ENCODE measurements around the gene NRL.
"Not testable (repeated sequence)": the region's sequence is repeated elsewhere in the genome, so short reads cannot be mapped to it uniquely, and the experiment has no call there.

Gene NRL

DNA sequence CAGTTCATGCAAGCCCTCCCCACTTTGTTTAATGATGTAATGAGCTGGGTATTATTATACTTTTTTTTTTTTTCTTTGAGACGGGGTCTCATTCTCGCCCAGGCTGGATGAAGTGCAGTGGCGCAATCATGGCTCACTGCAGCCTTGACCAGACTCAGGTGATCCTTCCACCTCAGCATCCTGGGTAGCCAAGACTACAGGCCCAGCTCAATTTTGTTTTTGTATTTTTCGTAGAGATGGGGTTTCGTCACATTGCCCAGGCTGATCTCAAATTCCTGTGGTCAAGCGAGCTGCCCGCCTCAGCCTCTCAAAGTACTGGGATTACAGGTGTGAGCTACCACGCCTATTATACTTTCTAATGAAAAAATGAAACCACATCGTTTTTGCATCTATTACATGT lies 4.7 kb downstream of the NRL start:
- no peak for DNase-seq (ENCODE audit: extremely low read depth, low read depth)
- TF ChIP-seq, protein P1, sequence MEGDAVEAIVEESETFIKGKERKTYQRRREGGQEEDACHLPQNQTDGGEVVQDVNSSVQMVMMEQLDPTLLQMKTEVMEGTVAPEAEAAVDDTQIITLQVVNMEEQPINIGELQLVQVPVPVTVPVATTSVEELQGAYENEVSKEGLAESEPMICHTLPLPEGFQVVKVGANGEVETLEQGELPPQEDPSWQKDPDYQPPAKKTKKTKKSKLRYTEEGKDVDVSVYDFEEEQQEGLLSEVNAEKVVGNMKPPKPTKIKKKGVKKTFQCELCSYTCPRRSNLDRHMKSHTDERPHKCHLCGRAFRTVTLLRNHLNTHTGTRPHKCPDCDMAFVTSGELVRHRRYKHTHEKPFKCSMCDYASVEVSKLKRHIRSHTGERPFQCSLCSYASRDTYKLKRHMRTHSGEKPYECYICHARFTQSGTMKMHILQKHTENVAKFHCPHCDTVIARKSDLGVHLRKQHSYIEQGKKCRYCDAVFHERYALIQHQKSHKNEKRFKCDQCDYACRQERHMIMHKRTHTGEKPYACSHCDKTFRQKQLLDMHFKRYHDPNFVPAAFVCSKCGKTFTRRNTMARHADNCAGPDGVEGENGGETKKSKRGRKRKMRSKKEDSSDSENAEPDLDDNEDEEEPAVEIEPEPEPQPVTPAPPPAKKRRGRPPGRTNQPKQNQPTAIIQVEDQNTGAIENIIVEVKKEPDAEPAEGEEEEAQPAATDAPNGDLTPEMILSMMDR (IDR thresholded peaks at IDR 0.05; ENCODE audit: low read depth, low read length, missing control alignments), result no peak
- no peak overlapping the region for H3K4me3 ChIP-seq (replicated peaks; ENCODE audit: low read depth, low read length)

DNA sequence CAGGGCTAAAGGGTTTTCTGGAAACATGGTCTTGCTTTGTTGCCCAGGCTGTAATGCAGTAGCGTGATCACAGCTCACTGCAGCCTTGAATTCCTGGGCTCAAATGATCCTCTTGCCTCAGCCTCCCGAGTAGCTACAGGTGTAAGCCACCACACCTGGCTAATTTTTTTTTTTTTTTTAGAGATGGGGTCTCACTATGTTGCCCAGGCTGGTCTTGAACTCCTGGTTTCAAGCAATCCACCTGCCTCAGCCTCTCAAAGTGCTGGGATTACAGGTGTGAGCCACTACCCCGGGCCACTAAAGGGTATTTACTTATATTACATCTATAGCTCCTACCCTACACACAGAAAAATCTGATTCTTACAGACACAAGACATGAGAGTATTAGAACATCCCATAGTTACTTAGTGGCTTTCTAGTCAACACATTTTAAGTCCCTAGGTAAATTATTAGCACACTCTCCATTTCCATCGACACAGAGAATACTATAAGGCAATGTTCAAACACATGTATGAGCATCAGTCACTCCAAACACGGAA lies 6.3 kb downstream of the NRL start:
- DNase-seq (ENCODE audit: extremely low read depth, low read depth), result no peak
- H3K4me3 ChIP-seq (replicated peaks; ENCODE audit: low read depth, low read length), result no peak overlapping the region
- TF ChIP-seq, protein P1 (IDR thresholded peaks at IDR 0.05; ENCODE audit: low read depth, low read length, missing control alignments), result no peak

DNA sequence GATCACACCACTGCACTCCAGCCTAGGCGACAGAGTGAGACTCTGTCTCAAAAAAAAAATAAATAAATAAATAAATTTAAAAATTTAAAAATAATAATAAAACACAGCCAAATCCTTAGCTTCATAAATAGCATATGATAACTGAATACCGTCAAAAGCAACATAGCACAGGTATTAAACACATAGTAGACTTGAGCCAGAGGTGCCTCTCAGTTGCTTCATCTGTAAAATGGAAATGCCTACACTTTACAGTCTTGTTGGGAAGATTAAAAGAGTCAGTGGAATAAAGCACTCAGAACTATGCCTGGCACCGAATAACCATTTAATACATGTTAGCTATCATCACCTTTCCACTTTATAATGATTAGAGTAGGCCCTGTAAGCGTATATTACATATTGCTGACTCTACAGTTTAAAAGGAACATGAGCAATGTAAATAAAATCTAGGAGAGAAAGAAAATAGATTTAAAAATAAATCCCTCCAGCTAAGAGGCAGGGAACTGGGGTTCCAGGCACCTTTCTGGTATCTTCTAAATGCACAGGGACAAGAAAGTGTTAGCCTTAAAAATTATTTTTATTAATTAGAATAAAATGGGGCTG lies 8.0 kb downstream of the NRL start:
- H3K4me3 ChIP-seq (replicated peaks; ENCODE audit: low read depth, low read length), result no peak overlapping the region
- TF ChIP-seq, protein P1 (IDR thresholded peaks at IDR 0.05; ENCODE audit: low read depth, low read length, missing control alignments), result no peak
- no peak for DNase-seq (ENCODE audit: extremely low read depth, low read depth)

DNA sequence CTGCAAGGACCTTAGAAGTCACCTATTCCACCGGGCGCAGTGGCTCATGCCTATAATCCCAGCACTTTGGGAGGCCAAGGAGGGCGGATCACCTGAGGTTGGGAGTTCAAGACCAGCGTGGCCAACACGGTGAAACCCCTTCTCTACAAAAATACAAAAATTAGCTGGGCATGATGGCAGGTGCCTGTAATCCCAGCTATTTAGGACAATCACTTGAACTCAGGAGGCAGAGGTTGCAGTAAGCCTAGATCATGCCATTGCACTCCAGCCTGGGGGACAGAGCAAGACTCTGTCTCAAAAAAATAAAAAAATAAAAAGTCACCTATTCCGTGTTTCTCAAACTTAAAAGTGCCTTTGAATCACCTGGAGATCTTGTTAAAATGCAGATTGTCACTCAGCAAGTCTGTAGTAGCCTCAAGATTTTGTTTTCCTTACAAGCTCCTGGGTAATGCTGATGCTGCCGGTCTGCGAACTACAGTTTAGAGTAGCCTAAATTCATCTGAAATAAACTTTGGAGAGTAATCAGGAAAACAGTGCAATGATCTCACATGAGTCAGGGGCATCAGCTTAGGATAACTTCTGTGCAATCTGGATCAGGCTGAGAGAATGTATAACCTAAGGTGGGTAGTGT lies 9.0 kb downstream of the NRL start:
- not testable (repeated sequence) for DNase-seq (ENCODE audit: extremely low read depth, low read depth); H3K4me3 ChIP-seq (replicated peaks; ENCODE audit: low read depth, low read length)

DNA sequence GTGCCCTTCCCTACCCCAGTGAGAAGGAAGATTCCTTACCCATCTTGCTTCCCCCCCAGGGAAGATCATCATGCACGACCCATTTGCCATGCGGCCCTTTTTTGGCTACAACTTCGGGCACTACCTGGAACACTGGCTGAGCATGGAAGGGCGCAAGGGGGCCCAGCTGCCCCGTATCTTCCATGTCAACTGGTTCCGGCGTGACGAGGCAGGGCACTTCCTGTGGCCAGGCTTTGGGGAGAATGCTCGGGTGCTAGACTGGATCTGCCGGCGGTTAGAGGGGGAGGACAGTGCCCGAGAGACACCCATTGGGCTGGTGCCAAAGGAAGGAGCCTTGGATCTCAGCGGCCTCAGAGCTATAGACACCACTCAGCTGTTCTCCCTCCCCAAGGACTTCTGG lies 11.3 kb downstream of the NRL start:
- no peak overlapping the region for H3K4me3 ChIP-seq (replicated peaks; ENCODE audit: low read depth, low read length)
- TF ChIP-seq, protein P1 (IDR thresholded peaks at IDR 0.05; ENCODE audit: low read depth, low read length, missing control alignments), result no peak
- DNase-seq (ENCODE audit: extremely low read depth, low read depth), result no peak

DNA sequence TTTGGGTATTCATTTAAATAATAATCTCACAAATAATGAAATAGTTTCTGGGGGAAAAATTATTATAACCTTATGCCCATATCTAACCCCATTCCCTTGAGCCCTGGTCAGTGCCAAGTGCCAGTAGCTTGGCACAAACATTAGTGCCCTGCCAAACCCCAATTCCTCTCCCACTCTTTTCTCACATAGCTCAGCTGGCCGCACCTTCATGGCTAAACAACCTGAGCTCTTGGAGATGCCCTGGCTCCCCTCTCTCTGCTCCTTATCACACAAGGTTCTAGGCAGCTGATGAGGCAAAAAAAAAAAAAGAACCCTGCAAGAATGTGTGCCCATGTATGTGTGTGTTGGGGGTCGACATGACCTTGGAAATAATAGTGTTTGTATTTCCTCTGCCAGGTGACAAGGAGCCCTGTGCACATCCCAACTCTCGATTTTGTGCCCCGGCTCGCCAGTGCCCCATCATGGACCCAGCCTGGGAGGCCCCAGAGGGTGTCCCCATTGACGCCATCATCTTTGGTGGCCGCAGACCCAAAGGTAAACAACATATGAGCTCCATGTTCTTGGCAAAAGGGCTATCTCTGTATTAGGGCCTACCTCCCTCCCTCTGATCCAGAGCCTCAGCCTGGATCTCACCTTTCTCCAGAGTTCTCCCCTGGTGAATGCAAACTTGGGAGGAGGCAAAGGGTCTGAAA lies 12.2 kb downstream of the NRL start:
- TF ChIP-seq, protein P1 (IDR thresholded peaks at IDR 0.05; ENCODE audit: low read depth, low read length, missing control alignments), result no peak
- H3K4me3 ChIP-seq (replicated peaks; ENCODE audit: low read depth, low read length), result no peak overlapping the region
- no peak for DNase-seq (ENCODE audit: extremely low read depth, low read depth)

DNA sequence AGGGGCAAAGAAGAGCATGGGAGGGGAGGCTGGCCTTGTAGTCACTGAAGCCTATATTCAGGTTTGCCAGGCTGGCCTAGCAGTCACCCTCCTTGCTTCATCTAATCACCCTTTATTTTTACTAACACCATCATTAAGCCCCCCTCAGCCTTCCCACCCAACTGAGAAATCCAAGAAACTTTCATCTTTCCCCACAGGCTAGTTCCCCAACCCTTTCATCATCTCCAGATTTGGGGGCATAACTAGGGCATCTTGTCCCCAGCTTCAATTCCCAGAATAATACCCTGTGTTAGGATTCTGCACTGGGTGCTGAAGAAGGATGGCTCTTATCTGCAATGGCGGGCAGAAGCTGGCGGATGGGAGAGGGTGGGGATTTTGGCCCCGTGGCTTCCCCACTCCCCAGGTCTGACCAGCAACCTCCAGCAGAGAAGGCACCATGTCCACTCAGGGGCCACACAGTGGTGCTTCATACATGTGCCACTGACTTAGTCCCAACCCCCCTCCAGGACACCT lies 13.7 kb downstream of the NRL start:
- H3K4me3 ChIP-seq (replicated peaks; ENCODE audit: low read depth, low read length), result no peak overlapping the region
- DNase-seq (ENCODE audit: extremely low read depth, low read depth), result no peak
- TF ChIP-seq, protein P1 (IDR thresholded peaks at IDR 0.05; ENCODE audit: low read depth, low read length, missing control alignments), result no peak

Data from HFF-Myc (cell line).